Activated T-helper 1 cell treated with anti-CD3 and anti-CD28 coated beads, Interleukin-12 subunit alpha, Interleukin-12 subunit beta, Interleukin-2, Interleukin-4 antibody, amounts not matched to agents 30 ng/mL and 10 ng/mL and 1 ng/mL, durations not matched to agents 14 hours and 24 hours and 36 hours (primary cell): ENCODE results near the gene HDAC4. TPM values are rescaled to one million over a fixed set of nuclear protein-coding genes. Genes with fewer than 3 reads are reported as not detected.

Experiments used
- DNase-seq: peaks from one replicate; pipeline ENCODE4 v3.0.0; 2021; ENCODE audit warnings: low spot score
- H3K27ac Mint-ChIP-seq: one replicate; pipeline ENCODE4 v1.8.0; 2021; ENCODE audit warnings: mild to moderate bottlenecking, mixed read lengths
- H3K27me3 Mint-ChIP-seq: one replicate; pipeline ENCODE4 v1.8.0; 2022; ENCODE audit warnings: mild to moderate bottlenecking, moderate library complexity, mixed read lengths; ENCODE audit not compliant: insufficient read depth
- H3K36me3 Mint-ChIP-seq: one replicate; pipeline ENCODE4 v1.8.0; 2021; ENCODE audit warnings: low read depth, mixed read lengths
- H3K4me1 Mint-ChIP-seq: one replicate; pipeline ENCODE4 v1.8.0; 2021; ENCODE audit warnings: low read depth, mixed read lengths
- H3K4me3 Mint-ChIP-seq: one replicate; pipeline ENCODE4 v1.8.0; 2021; ENCODE audit warnings: mild to moderate bottlenecking, moderate library complexity, mixed read lengths
- H3K9me3 Mint-ChIP-seq: one replicate; pipeline ENCODE4 v1.8.0; 2021; ENCODE audit warnings: mixed read lengths
- intact Hi-C: fragments of 100-400 bp; cut with micrococcal nuclease; formaldehyde crosslinking; loops from one replicate; pipeline ENCODE4 v1.15.1; 2024
- total RNA-seq: library from RNA; stranded (reverse); gene quantifications from 2 replicates; pipeline ENCODE4 v1.2.3, GENCODE V29; 2022

Gene HDAC4
- total RNA-seq, 1 donor from 2014 or later, result 41.3 TPM

DNA sequence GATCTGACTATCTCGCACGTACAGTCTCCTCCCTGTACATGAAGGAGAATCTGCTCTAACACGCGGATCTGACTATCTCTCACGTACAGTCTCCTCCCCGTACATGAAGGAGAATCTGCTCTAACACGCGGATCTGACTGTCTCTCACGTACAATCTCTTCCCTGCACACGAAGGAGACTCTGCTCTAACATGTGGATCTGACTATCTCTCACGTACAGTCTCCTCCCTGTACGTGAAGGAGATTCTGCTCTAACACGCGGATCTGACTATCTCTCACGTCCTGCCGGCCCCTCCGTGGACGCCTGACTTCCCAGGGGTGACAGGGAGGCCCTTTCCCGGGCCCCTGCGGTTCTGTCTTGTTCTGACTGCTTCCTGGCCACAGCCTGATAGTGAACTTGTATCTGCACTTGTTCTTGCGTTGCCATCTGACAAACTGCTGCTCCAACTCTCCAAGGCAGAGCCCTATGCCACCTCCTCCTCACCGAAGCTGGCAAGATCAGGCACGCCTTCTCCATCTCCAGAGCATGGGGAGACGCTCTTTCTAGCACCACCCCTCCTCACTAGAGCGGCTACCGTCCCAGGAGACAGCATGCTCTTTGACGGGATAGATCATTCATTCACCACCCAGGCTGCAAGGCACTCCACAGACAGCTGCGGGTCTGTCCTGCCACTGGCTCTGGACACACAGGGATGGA, 314.3 kb downstream of the HDAC4 start:
- Mint-ChIP-seq H3K27ac (no peak overlapping the region), H3K9me3 (no peaks in the 10 kb centered on the region)

DNA sequence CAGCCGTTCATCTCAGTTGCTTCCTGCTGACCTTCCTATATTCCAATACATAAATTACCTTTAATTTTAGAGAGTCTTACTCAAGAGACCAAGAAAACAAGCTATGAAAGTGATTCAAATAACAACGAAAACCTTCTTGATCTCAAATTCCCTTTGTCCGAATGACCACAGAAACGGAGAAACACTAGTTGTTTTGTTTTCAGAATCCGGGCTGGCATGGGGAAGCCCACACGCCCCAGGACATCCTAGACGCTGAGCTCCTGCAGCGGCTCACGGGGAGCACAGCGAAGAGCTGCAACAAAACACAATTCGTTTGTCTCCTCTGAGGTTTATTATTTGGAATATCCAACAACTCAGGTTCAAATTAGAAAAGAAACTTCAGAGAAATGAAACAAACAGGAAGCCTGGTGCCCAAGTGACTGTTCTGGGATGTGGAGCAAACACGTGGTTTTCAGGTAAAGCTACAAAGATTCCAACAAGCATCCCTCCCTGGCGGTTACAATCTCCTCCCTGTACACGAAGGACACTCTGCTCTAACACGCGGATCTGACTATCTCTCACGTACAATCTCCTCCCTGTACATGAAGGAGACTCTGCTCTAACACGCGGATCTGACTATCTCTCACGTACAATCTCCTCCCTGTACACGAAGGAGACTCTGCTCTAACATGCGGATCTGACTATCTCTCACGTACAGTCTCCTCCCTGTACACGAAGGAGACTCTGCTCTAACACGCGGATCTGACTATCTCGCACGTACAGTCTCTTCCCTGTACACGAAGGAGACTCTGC, 315.4 kb downstream of the HDAC4 start:
- peaks cover 17% of the 10 kb centered on the region for H3K36me3 Mint-ChIP-seq

More for the DNA sequence above, 314.3 kb downstream of the HDAC4 start:
- intact Hi-C loops, result no loop called here
- DNase-seq, result no peak
- Mint-ChIP-seq H3K36me3 (peaks cover 10% of the 10 kb centered on the region), H3K27me3 (no peaks in the 10 kb centered on the region), H3K4me1 (no peaks in the 10 kb centered on the region), H3K4me3 (no peak overlapping the region)

DNA sequence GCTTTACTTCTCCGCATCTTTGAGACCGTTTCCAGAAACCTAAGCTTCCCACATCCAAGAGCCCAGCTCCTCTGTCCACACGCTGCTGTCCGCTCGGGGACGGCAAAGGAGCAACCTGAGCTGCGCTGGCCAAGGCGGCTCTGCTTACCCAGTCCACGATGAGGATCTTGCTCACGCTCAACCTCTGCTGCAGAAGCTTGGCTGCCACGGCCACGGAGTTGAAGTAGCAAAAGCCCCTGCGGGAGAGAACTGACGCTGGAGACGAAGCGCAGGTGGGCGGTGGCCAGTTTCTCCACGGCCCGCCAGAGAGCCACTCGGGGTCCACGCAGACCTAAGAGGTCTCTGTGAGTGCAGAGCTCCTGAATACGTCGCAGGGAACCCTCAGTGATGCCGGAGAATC, 316.8 kb downstream of the HDAC4 start:
- H3K4me3 Mint-ChIP-seq, result no peak overlapping the region
- peaks cover 25% of the 10 kb centered on the region for H3K36me3 Mint-ChIP-seq
- no peaks in the 10 kb centered on the region for H3K4me1 Mint-ChIP-seq
- DNase-seq, result no peak
- intact Hi-C loops, result no loop called here
- H3K9me3 Mint-ChIP-seq, result no peaks in the 10 kb centered on the region
- no peak overlapping the region for H3K27ac Mint-ChIP-seq
- no peaks in the 10 kb centered on the region for H3K27me3 Mint-ChIP-seq

More for the DNA sequence above, 315.4 kb downstream of the HDAC4 start:
- Mint-ChIP-seq H3K27me3 (no peaks in the 10 kb centered on the region), H3K4me3 (no peak overlapping the region), H3K9me3 (no peaks in the 10 kb centered on the region), H3K27ac (no peak overlapping the region), H3K4me1 (no peaks in the 10 kb centered on the region)
- no peak for DNase-seq
- intact Hi-C loops, result no loop called here

DNA sequence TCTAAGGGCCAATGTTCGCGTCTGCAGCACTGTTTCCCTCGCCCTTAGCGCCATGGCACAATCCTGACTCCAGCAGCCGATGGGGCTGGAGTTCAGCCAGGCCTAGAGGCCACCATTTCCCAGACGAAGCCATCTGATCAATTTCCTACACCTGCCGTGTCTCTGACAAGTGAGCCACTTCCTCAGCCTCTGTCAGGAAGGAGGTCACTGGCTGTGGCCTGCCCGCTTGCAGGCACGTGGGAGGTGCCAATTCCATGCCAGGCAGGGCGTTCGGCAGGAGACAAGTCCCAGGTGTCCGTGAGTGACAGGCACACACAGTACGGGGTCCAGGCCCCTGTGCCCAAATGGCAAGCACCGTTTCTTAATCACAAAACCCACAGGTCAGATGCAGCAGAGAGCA, 318.4 kb downstream of the HDAC4 start:
- peaks cover 23% of the 10 kb centered on the region for H3K36me3 Mint-ChIP-seq
- no peak overlapping the region for H3K27ac Mint-ChIP-seq
- no peaks in the 10 kb centered on the region for H3K9me3 Mint-ChIP-seq
- intact Hi-C loops, result no loop called here
- H3K4me1 Mint-ChIP-seq, result no peaks in the 10 kb centered on the region
- H3K27me3 Mint-ChIP-seq, result no peaks in the 10 kb centered on the region
- no peak overlapping the region for H3K4me3 Mint-ChIP-seq
- no peak for DNase-seq

DNA sequence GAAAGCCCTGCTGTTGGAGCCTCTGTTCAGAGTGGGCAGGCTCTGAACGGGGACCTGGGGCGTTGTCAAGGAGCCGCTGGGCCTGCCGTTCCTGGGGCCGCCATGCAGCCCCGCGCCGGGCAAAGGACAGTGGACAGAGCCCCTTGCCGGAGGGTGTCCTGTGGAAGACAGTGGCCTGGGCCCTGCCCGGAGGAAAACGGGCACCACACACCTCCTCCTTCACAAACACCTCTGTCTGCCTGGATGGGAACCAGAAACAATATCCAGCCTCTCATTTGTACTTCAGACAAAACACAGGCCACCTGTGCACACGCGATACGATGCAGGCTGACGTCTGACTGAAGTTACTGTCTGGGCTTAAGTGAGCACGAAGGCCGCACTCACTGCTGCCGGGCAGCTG, 319.2 kb downstream of the HDAC4 start:
- H3K27ac Mint-ChIP-seq, result no peak overlapping the region
- H3K4me1 Mint-ChIP-seq, result no peaks in the 10 kb centered on the region
- no peak overlapping the region for H3K4me3 Mint-ChIP-seq
- DNase-seq, result no peak
- H3K27me3 Mint-ChIP-seq, result no peaks in the 10 kb centered on the region
- no peaks in the 10 kb centered on the region for H3K9me3 Mint-ChIP-seq
- peaks cover 24% of the 10 kb centered on the region for H3K36me3 Mint-ChIP-seq
- intact Hi-C loops, result no loop called here

DNA sequence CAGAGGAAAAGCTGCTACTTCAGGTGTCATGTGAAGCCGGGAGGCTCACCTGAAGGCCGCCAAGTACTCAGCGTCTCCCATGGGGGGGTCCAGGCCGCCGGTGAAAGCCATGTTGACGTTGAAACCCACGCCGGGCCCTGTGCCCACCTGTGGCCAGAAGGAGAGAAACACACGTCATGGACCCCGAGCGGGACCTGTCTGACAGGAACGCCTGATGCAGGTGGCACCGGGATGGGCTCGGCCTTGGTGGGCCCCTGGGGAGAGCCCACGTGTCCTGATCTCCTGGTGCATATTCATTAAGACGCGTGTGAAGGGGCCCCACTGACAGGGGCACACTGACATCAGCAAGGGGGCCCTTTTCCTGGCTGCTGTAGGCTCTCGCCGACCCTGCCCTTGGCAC, 319.8 kb downstream of the HDAC4 start:
- no peaks in the 10 kb centered on the region for H3K27me3 Mint-ChIP-seq

DNA sequence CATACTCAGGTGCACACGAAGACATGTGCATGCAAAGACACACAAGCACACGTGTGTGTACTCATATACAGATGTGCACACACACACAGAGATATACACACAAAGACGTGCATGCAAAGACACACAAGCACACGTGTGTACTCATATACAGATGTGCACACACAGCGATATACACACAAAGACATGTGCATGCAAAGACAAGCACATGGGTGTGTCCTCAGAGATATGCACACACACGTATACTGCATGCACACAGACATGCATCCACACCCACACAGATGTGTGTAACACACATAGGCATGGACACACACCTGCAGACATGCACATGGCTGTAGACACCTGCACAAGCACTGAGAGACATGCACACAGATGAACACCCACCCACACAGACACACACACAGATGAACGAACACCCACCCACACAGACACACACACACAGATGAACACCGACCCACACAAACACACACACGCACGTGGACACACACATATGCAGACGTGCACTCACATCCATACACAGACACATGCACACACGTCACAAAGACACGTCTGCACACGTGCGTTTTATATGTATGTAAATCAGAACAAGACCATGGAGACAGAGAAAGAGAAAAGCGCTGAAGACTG, 321.0 kb downstream of the HDAC4 start:
- Mint-ChIP-seq H3K36me3 (peaks cover 24% of the 10 kb centered on the region), H3K27ac (no peak overlapping the region), H3K4me3 (no peak overlapping the region), H3K4me1 (no peaks in the 10 kb centered on the region), H3K27me3 (no peaks in the 10 kb centered on the region), H3K9me3 (no peaks in the 10 kb centered on the region)
- no peak for DNase-seq
- intact Hi-C loops, result no loop called here

More for the DNA sequence above, 319.8 kb downstream of the HDAC4 start:
- no peak overlapping the region for H3K4me3 Mint-ChIP-seq
- no peaks in the 10 kb centered on the region for H3K4me1 Mint-ChIP-seq
- intact Hi-C loops, result no loop called here
- no peak for DNase-seq
- H3K9me3 Mint-ChIP-seq, result no peaks in the 10 kb centered on the region
- peaks cover 24% of the 10 kb centered on the region for H3K36me3 Mint-ChIP-seq
- no peak overlapping the region for H3K27ac Mint-ChIP-seq

DNA sequence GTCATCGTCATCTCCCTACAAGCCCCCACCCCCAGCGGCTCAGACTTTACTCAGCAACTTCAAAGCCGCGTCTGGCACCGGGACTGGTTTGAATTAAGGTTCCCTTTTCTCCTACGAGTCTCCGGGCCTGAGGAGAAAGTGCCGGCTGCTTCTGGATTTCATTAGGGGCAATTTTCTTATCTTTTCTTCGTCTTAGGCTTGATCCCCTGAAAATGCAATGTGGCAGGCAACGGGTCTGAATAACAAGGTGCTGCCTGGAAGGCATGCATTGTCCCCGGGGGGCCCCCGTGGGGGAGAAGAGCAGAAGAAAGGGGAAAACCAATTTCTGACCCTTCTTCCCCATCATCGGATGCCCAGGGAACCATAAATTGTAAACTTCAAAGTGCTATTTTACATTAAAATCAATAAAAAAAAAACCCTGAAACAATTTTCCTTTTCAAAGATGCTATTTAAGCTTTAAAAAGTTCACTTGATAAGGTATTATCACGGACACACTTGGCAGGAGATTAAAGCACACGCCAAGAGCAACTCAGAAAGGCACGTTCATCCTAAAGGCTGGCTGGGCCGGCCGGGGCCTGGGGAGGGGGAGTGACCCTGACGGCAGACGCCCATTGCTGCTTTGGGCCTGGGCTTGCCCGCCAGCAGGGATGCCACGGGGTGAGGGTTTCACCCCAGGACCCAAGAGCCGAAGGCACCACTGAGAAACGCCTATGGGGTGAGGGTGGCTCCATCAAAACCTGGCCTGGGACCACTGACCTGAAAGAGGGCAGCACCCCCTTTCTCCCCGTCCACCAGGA, 322.5 kb downstream of the HDAC4 start:
- Mint-ChIP-seq H3K36me3 (peaks cover 22% of the 10 kb centered on the region), H3K4me3 (no peak overlapping the region), H3K4me1 (no peaks in the 10 kb centered on the region), H3K27ac (no peak overlapping the region), H3K27me3 (no peaks in the 10 kb centered on the region), H3K9me3 (no peaks in the 10 kb centered on the region)
- DNase-seq, result no peak
- intact Hi-C loops, result no loop called here

DNA sequence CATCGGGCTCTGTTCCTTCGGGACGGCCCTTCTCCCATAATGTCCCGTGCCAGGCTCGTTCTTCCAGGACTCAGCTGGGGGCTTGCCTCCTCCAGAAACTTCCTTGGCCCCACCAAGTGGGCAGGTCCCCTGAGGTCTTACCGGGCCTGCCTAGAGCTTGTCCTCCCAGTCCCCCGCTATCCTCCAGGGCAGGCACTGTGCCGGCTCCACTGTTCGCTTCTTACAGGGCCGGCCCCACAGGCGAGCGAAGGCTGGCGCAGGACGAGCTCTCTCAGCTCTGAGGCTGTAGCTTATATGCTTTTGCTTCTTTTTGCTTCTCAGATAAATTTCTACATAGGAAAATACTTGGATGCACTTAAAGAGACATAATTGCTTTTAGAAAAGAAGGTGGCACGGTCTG, 323.6 kb downstream of the HDAC4 start:
- no peak overlapping the region for H3K4me3 Mint-ChIP-seq
- intact Hi-C loops, result no loop called here

DNA sequence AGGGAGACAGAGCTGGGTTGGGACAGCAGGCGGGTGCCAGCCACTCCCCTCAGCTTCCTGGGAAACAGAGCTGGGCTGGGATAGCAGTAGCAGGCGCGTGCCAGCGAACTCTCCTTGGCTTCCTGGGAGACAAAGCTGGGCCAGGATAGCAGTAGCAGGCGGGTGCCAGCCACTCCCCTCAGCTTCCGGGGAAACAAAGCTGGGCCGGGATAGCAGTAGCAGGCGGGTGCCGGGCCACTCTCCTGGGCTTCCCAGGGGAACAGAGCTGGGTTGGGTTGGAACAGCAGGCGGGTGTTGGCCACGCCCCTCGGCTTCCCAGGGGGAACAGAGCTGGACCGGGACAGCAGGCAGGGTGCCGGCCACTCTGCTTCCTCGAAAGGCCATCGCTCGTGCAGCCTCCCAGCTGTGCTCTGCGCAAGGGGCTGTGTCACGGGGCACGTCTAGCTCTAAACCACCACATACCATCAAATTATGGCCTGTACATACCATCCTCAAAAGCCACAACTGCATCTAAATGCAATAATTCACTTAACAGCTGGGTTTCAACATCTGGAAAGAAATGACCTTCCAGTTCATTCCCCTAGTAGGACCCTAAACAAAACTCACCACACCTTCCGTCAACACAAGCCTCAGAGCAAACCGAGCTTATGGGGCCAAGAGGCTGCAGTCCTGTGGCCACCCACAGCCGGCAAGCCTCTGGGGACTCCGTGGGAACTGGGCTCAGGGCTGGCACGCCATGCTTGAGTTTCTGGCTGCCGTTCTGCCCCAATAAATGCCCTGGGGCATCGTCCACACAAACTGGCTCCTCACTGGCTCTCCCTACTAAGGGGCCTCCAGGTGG, 324.7 kb downstream of the HDAC4 start:
- DNase-seq, result no peak
- no peak overlapping the region for H3K4me3 Mint-ChIP-seq
- H3K27me3 Mint-ChIP-seq, result no peaks in the 10 kb centered on the region
- H3K36me3 Mint-ChIP-seq, result peaks cover 26% of the 10 kb centered on the region
- H3K9me3 Mint-ChIP-seq, result no peaks in the 10 kb centered on the region
- H3K27ac Mint-ChIP-seq, result no peak overlapping the region
- H3K4me1 Mint-ChIP-seq, result no peaks in the 10 kb centered on the region
- intact Hi-C loops, result no loop called here

More for the DNA sequence above, 323.6 kb downstream of the HDAC4 start:
- no peak overlapping the region for H3K27ac Mint-ChIP-seq
- no peaks in the 10 kb centered on the region for H3K9me3 Mint-ChIP-seq
- no peak for DNase-seq
- H3K27me3 Mint-ChIP-seq, result no peaks in the 10 kb centered on the region
- peaks cover 26% of the 10 kb centered on the region for H3K36me3 Mint-ChIP-seq
- H3K4me1 Mint-ChIP-seq, result no peaks in the 10 kb centered on the region

DNA sequence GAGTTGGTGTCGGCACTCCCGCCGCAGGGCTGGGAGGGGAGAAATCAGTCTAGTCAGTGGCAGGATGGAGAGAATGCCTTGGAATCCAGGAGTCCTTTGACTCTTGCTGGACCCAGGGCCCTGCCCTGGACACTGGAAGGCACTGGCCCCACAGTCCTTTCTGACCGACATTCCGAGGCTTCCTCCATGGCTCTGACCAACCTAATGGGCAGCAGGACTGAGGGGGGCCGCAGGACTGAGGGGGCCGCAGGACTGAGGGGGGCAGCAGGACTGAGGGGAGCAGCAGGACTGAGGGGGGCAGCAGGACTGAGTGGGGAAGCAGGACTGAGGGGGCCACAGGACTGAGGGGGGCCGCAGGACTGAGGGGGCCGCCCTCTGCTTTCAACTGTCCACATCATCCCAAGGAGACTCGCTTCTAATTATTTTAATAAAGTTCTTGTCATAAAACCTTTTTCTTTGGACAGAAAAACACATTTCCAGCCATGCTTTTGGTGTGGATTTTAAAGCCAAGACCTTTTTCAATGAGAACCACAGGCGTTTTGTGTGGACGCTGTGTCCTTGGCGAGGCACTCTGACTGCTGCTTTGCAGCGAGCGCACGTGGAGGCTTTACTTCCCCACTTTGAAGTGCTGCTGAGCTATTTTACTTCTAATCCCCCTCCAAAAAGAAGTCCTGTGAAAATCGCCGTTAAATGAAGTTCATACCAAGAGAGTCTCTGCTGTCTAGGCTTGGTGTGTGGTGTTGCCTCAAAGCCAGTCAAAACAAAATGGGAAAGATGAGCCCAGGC, 326.9 kb downstream of the HDAC4 start:
- H3K27me3 Mint-ChIP-seq, result no peaks in the 10 kb centered on the region
- no peaks in the 10 kb centered on the region for H3K4me1 Mint-ChIP-seq
- DNase-seq, result no peak
- intact Hi-C loops, result no loop called here
- H3K9me3 Mint-ChIP-seq, result no peaks in the 10 kb centered on the region
- H3K36me3 Mint-ChIP-seq, result peaks cover 14% of the 10 kb centered on the region
- H3K27ac Mint-ChIP-seq, result no peak overlapping the region
- no peak overlapping the region for H3K4me3 Mint-ChIP-seq
